Endothelial cell (in vitro differentiated cells): ENCODE measurements around the gene WNT1. TPM values are rescaled to one million over a fixed set of nuclear protein-coding genes. Genes with fewer than 3 reads are reported as not detected.

Experiments
- DNase-seq: peaks from one replicate; pipeline ENCODE4 v3.0.0; 2021; ENCODE audit warnings: low spot score
- H3K27ac Mint-ChIP-seq: one replicate; pipeline ENCODE4 v1.8.0; 2021; ENCODE audit warnings: mixed read lengths, inconsistent platforms; ENCODE audit not compliant: unreplicated experiment
- H3K27me3 Mint-ChIP-seq: one replicate; pipeline ENCODE4 v1.8.0; 2021; ENCODE audit warnings: mild to moderate bottlenecking, moderate library complexity, mixed read lengths, inconsistent platforms; ENCODE audit not compliant: unreplicated experiment
- H3K36me3 Mint-ChIP-seq: one replicate; pipeline ENCODE4 v1.8.0; 2021; ENCODE audit warnings: mild to moderate bottlenecking, low read depth, mixed read lengths, inconsistent platforms; ENCODE audit not compliant: unreplicated experiment
- H3K4me1 Mint-ChIP-seq: one replicate; pipeline ENCODE4 v1.8.0; 2021; ENCODE audit warnings: mild to moderate bottlenecking, mixed read lengths, inconsistent platforms; ENCODE audit not compliant: unreplicated experiment
- H3K4me3 Mint-ChIP-seq: one replicate; pipeline ENCODE4 v1.8.0; 2021; ENCODE audit warnings: mild to moderate bottlenecking, mixed read lengths, inconsistent platforms; ENCODE audit not compliant: unreplicated experiment
- H3K9me3 Mint-ChIP-seq: one replicate; pipeline ENCODE4 v1.8.0; 2021; ENCODE audit warnings: mixed read lengths, inconsistent platforms; ENCODE audit not compliant: unreplicated experiment
- CTCF ChIP-seq: fragments of 200-600 bp; sonication (generic); IDR thresholded peaks from one replicate; pipeline ENCODE4 v1.5.0; 2021; ENCODE audit warnings: antibody characterized with exemption; ENCODE audit not compliant: unreplicated experiment
- total RNA-seq: library from RNA; stranded (reverse); fragmentation: NEBNext Ultra II Directional; extraction: Animal tissue kit (Norgen Biotek cat#: 25700); gene quantifications from one replicate; pipeline ENCODE4 v1.2.1, GENCODE V29; 2021; ENCODE audit not compliant: unreplicated experiment

WNT1 gene
- total RNA-seq, 1 donor from 2014 or later = not detected

DNA sequence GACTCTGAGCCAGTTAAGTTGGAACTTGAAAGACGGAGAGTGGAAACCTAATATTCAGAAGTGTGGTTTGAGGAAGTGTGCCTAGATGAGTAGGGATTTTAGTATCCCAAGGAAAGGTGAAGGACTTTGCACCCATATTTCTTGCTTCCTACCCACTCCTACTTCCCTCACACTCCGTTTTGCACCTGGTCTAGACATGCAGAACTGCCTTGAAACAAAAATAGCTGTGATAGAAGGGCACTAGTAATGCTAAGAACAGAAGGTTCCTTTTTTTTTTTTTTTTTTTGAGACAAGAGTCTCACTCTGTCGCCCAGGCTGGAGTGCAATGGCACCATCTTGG lies 20.1 kb upstream of the WNT1 start:
- peaks cover 52% of the 10 kb centered on the region for H3K4me1 Mint-ChIP-seq
- peak overlapping the region; percentile 95 for H3K27ac Mint-ChIP-seq
- TF ChIP-seq CTCF = no peak
- H3K27me3 Mint-ChIP-seq = peaks cover 17% of the 10 kb centered on the region
- H3K4me3 Mint-ChIP-seq = peak overlapping the region; percentile 98
- DNase-seq = no peak
- no peaks in the 10 kb centered on the region for H3K9me3 Mint-ChIP-seq
- H3K36me3 Mint-ChIP-seq = peaks cover 22% of the 10 kb centered on the region

DNA sequence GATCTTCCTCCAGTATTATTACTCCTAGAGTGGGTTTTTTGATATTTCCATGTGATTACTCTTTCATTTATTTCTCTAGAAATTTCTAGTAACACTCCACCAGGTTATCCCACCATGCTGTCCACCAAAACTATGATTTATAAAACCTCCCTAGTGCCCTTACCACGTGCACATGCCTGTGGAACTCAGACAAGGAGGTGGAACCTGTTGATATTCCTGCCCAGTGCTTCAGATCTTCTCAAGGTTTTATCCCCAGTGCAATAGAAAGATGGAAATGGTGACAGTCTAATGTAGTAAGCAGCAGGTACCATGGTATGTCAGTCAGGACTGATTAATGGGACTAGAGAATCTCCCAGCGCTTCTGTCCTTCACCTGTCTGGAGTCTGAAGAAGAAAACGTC lies 17.3 kb upstream of the WNT1 start:
- DNase-seq = no peak
- Mint-ChIP-seq H3K27me3 (peaks cover 14% of the 10 kb centered on the region), H3K9me3 (no peaks in the 10 kb centered on the region), H3K27ac (peak overlapping the region; percentile 38), H3K4me3 (peak overlapping the region; percentile 8), H3K36me3 (peaks cover 5% of the 10 kb centered on the region), H3K4me1 (peaks cover 43% of the 10 kb centered on the region)
- TF ChIP-seq CTCF = no peak

- Mint-ChIP-seq H3K27me3 (peaks cover 9% of the 10 kb centered on the region), H3K36me3 (peaks cover under 1% of the 10 kb centered on the region), H3K27ac (peak overlapping the region; percentile 38), H3K4me3 (no peak overlapping the region), H3K9me3 (no peaks in the 10 kb centered on the region), H3K4me1 (peaks cover 38% of the 10 kb centered on the region)
- TF ChIP-seq CTCF = no peak
- no peak for DNase-seq
Measured at GRCh38 chr12:48961331-48961730, 16.8 kb upstream of the WNT1 start.

GRCh38 chr12:48961801-48962200 lies 16.3 kb upstream of the WNT1 start:
- peaks cover 8% of the 10 kb centered on the region for H3K27me3 Mint-ChIP-seq
- DNase-seq = no peak
- no peak overlapping the region for H3K4me3 Mint-ChIP-seq
- H3K27ac Mint-ChIP-seq = peak overlapping the region; percentile 48
- no peaks in the 10 kb centered on the region for H3K9me3 Mint-ChIP-seq
- peaks cover 33% of the 10 kb centered on the region for H3K4me1 Mint-ChIP-seq
- TF ChIP-seq CTCF = no peak
- H3K36me3 Mint-ChIP-seq = no peaks in the 10 kb centered on the region

GRCh38 chr12:48965298-48965838 lies 12.8 kb upstream of the WNT1 start:
- H3K36me3 Mint-ChIP-seq = no peaks in the 10 kb centered on the region
- no peak for TF ChIP-seq CTCF
- H3K4me1 Mint-ChIP-seq = peaks cover 25% of the 10 kb centered on the region
- no peak overlapping the region for H3K4me3 Mint-ChIP-seq
- DNase-seq = no peak
- H3K9me3 Mint-ChIP-seq = no peaks in the 10 kb centered on the region
- H3K27ac Mint-ChIP-seq = no peak overlapping the region
- H3K27me3 Mint-ChIP-seq = peaks cover 6% of the 10 kb centered on the region
